ENCODE measurements around the gene CHD3.

CHD3 gene

GRCh38 chr17:7956228-7956965, 67.8 kb downstream of the CHD3 start:
- no peak overlapping the region for H3K4me3 ChIP-seq (ENCODE audit: low read depth, low read length)
- no peak for TF ChIP-seq CTCF (IDR thresholded peaks at IDR 0.05; ENCODE audit: insufficient read depth, low read depth, low read length, missing control alignments)
- DNase-seq (ENCODE audit: low read depth) = no peak

GRCh38 chr17:7959503-7960253, 71.1 kb downstream of the CHD3 start:
- H3K4me3 ChIP-seq (ENCODE audit: low read depth, low read length) = no peak overlapping the region
- no peak for TF ChIP-seq CTCF (IDR thresholded peaks at IDR 0.05; ENCODE audit: insufficient read depth, low read depth, low read length, missing control alignments)
- DNase-seq (ENCODE audit: low read depth) = no peak

- H3K4me3 ChIP-seq (ENCODE audit: low read depth, low read length) = no peak overlapping the region
- no peak for TF ChIP-seq CTCF (IDR thresholded peaks at IDR 0.05; ENCODE audit: insufficient read depth, low read depth, low read length, missing control alignments)
- no peak for DNase-seq (ENCODE audit: low read depth)
Observed at GRCh38 chr17:7961421-7961820, 72.8 kb downstream of the CHD3 start.

Measured in GM12865 (cell line).